ENCODE measurements around the gene MMS22L.

Gene MMS22L, protein sequence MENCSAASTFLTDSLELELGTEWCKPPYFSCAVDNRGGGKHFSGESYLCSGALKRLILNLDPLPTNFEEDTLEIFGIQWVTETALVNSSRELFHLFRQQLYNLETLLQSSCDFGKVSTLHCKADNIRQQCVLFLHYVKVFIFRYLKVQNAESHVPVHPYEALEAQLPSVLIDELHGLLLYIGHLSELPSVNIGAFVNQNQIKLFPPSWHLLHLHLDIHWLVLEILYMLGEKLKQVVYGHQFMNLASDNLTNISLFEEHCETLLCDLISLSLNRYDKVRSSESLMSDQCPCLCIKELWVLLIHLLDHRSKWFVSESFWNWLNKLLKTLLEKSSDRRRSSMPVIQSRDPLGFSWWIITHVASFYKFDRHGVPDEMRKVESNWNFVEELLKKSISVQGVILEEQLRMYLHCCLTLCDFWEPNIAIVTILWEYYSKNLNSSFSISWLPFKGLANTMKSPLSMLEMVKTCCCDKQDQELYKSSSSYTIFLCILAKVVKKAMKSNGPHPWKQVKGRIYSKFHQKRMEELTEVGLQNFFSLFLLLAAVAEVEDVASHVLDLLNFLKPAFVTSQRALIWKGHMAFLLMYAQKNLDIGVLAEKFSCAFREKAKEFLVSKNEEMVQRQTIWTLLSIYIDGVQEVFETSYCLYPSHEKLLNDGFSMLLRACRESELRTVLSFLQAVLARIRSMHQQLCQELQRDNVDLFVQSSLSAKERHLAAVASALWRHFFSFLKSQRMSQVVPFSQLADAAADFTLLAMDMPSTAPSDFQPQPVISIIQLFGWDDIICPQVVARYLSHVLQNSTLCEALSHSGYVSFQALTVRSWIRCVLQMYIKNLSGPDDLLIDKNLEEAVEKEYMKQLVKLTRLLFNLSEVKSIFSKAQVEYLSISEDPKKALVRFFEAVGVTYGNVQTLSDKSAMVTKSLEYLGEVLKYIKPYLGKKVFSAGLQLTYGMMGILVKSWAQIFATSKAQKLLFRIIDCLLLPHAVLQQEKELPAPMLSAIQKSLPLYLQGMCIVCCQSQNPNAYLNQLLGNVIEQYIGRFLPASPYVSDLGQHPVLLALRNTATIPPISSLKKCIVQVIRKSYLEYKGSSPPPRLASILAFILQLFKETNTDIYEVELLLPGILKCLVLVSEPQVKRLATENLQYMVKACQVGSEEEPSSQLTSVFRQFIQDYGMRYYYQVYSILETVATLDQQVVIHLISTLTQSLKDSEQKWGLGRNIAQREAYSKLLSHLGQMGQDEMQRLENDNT

GRCh38 chr6:97282726-97283617, at the start of gene MMS22L:
MMS22L (minus strand) TSS chr6:97283216; CDS start chr6:97282477, 739 bp downstream.
- DNase-seq: peak; percentile 81

DNA sequence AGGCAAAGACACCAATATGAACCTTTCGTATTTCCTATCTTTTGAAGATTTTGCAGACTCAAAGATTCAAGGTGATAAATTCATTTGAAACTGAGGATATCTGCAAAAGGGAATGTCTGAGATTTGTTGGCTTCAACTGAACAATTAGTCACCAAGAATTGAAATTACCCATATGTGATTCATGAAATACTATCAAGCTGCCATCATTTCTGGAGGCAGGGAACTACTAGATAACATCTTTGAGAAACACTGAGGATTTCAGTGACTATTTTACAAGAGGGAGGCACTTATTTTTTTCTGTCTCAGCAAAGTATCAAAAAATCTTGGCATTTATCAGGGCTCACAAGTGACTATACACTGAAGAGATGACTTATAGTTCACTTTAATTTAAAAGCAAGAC, 39.8 kb upstream of the MMS22L start:
- no peak for DNase-seq

GRCh38 chr6:97322226-97322625, 39.2 kb upstream of the MMS22L start:
- no peak for DNase-seq

DNA sequence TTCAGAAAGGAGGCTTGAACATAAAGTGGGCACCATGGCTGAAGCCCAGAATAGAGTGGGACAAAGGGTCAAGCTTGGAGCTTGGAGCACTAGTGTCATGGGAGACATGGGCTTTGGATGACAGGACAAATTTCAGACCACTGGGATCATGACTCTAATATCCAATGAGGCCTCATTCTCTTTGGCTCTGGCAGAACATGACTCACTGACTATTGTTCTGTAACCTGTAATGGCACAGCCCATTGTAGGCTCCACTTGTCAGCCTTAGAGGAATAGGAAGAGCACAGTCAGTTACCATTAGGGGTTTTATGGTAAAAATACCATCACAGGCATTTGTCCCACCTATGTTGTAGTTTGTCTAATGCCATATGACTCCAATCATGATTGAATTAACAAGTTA, 34.0 kb upstream of the MMS22L start:
- DNase-seq: no peak

GRCh38 chr6:97312241-97312640, 29.2 kb upstream of the MMS22L start:
- DNase-seq: no peak

- DNase-seq: no peak
These were observed 23.7 kb upstream of the MMS22L start for GRCh38 chr6:97306544-97307320.

- DNase-seq: no peak
These were observed 22.5 kb upstream of the MMS22L start for GRCh38 chr6:97305414-97306066.

DNA sequence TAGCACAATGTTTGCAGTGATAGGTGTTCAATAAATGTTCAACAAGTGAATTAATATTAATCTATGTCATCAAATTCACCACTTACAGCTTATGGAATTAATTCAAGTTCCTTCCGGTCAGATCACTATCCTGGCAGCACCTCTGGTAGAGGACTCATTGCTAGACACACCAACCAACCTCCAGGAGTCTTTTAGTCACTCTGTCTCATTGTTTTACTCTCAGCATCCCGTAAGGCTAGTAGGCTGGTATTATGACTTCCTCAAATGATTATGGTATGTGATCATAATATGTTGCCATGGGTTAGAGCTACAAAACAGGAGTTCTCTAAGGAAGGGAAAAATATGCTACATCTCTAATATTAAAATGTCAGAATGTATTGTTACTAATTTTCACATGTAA, 21.7 kb upstream of the MMS22L start:
- DNase-seq: no peak

DNA sequence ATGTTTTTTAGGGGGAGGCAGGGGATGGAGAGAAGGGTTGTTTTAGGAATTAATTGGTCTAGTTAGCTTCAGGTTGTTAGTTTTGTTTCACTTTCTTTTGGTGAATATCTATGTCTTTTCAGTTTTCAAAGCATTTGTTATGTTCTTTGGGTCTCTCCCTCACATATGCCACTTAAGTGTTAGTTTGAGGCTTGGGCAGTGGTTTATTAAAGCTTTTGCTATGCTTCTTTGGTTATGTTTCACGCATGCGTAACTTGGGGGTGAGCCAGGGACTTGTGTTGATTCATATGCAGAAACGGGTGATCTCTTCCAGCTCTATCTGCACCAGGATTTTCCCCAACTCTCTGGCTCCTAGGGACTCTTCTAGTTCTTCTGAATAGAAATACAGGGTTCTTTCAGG, 11.4 kb upstream of the MMS22L start:
- DNase-seq: no peak

- DNase-seq: no peak
These were observed 10.2 kb upstream of the MMS22L start for GRCh38 chr6:97293198-97293696.

- no peak for DNase-seq
These were observed 9.7 kb upstream of the MMS22L start for GRCh38 chr6:97292671-97293070.

DNA sequence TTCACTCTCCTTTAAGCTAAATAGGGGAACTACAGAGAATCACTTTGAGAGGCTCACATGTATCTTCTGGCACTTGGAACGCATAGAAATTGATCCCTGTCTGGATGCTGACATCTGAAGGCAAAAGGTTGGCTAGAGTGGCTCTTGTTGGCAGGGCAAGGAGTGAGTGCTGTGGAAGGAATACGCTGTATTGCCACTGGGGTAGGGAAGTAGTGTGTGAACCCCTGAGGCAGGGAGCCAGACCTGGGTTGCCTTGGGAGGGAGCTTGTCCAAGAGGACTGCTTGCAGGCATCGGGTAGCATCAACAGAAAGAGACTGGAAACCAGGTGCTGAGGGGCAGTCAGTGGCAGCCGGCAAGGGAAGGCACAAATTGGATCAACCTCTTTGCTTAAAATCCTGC, 8.9 kb upstream of the MMS22L start:
- DNase-seq: no peak

GRCh38 chr6:97289332-97289731, 6.3 kb upstream of the MMS22L start:
- no peak for DNase-seq

GRCh38 chr6:97288188-97288587, 5.2 kb upstream of the MMS22L start:
- no peak for DNase-seq

- no peak for DNase-seq
These were observed 734 bp downstream of the MMS22L start for GRCh38 chr6:97282238-97282725.

GRCh38 chr6:97280766-97281165, 2.2 kb downstream of the MMS22L start:
- no peak for DNase-seq

DNA sequence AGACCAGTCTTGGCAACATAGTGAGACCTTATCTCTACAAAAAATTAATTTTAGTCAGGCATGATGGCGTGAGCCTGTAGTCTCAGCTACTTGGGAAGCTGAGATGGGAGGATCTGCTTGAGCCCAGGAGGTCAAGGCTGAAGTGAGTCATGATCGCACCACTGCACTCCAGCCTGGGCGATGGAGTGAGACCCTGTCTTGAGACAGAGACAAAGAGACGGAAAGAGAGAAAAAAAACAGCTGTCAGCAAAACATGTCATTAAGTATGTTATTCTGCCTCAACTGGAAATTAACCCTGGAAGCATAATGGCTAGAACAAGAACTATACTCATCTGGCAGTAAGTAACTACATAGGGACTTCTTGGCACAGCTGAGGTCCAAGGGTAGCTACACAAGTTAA, 7.2 kb downstream of the MMS22L start:
- no peak for DNase-seq

- DNase-seq: no peak
These were observed 13.2 kb downstream of the MMS22L start for GRCh38 chr6:97269821-97270220.

GRCh38 chr6:97262676-97263075, 20.3 kb downstream of the MMS22L start:
- DNase-seq: no peak

- no peak for DNase-seq
These were observed 36.2 kb downstream of the MMS22L start for GRCh38 chr6:97246842-97247241.

All from NCI-H748 treated with DMSO at 0.1 percent for 48 hours (cell line).